Lower lobe of right lung (tissue), 2 donors: ENCODE measurements around the gene RNF213. TPM values are rescaled to one million over a fixed set of nuclear protein-coding genes. Genes with fewer than 3 reads are reported as not detected.

Experiments
- ATAC-seq, 2 donors: fragments of 200-7000 bp; cut with Tn5 transposase; one replicate each; pipeline ENCODE4 v1.9.1; 2020 to 2022; ENCODE audit warnings: mild to moderate bottlenecking in 2 of 2, moderate library complexity in 2 of 2
- DNase-seq: peaks from one replicate; pipeline ENCODE4 v3.0.0-alpha.2; 2020
- H3K27ac ChIP-seq: fragments of 200-600 bp; one replicate; pipeline ENCODE4 v1.8.0; 2022
- H3K27me3 ChIP-seq: fragments of 200-600 bp; one replicate; pipeline ENCODE4 v1.8.0; 2022; ENCODE audit warnings: low read depth
- H3K36me3 ChIP-seq: fragments of 200-600 bp; one replicate; pipeline ENCODE4 v1.8.0; 2022; ENCODE audit warnings: mild to moderate bottlenecking
- H3K4me1 ChIP-seq: fragments of 200-600 bp; one replicate; pipeline ENCODE4 v1.8.0; 2022
- H3K4me3 ChIP-seq: fragments of 200-600 bp; one replicate; pipeline ENCODE4 v1.8.0; 2022; ENCODE audit warnings: mild to moderate bottlenecking
- H3K9me3 ChIP-seq: fragments of 200-600 bp; one replicate; pipeline ENCODE4 v1.8.0; 2022
- intact Hi-C: fragments of 100-400 bp; cut with DNase I; formaldehyde crosslinking; loops from one replicate; pipeline ENCODE4 v1.11.0; 2022
- total RNA-seq: library from RNA; stranded (reverse); fragmentation: NEBNext Ultra II Directional; extraction: Animal tissue kit (Norgen Biotek cat#: 25700); gene quantifications from one replicate; pipeline ENCODE4 v1.2.1, GENCODE V29; 2021
- TF ChIP-seq, protein P1 (sequence below): fragments of 200-600 bp; IDR thresholded peaks from one replicate; pipeline ENCODE4 v1.8.0; 2022; ENCODE audit warnings: antibody characterized with exemption, mild to moderate bottlenecking
- donor health status: DM: no; HTN: yes; CAD: no; lungs with severe emphysema.

RNF213 gene
- total RNA-seq, 1 donor from 2014 or later: 300 TPM

DNA sequence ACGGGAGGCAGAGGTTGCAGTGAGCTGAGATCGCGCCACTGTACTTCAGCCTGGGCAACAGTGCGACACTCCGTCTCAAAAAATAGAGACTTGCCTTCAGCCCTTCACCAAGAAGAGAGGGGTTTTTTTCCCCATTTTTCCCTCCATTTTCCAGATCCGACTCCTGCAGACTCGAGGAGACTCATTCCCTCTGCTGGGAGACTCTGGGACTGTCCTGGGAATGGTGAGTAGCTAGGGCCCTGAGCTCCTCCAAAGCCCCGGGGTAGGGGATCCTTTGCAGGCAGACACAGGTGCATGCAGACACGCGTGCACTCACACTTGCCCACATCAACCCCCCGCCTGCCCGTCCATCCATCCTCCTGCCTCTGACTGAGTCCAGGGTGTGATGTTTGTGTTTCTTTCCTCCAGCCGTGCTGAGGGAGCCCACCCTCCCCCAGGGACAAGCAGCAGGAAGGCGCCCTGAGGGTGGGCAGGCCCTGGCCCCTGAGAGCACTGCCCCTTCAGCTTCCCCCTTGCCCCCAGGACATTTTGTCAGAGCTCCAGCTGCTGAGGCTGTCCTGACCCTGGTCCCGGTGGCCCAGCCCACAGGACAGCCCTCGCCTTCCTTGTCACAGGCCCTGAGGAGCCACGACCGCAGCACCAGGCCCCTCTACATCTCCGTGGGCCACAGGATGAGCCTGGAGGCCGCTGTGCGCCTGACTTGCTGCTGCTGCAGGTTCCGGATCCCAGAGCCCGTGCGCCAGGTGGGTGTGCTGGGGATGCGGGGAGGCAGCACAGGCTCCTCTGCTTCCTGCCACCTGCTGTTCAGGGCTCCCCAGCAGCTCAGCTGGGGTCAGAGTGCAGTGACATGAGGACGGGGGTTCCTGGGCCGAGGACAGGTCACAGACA lies 164.5 kb downstream of the RNF213 start:
- intact Hi-C loops: loop anchor here (10.0 kb wide), 1 partner anchor 150 kb away; no protein-coding TSS in a partner anchor
- Histone ChIP-seq H3K27ac (no peak overlapping the region), H3K9me3 (no peaks in the 10 kb centered on the region), H3K4me1 (peaks cover 7% of the 10 kb centered on the region), H3K36me3 (peaks cover 18% of the 10 kb centered on the region), H3K27me3 (no peaks in the 10 kb centered on the region), H3K4me3 (no peak overlapping the region)
- ATAC-seq: no peak
- peak; percentile 42 for DNase-seq
- TF ChIP-seq, protein P1, sequence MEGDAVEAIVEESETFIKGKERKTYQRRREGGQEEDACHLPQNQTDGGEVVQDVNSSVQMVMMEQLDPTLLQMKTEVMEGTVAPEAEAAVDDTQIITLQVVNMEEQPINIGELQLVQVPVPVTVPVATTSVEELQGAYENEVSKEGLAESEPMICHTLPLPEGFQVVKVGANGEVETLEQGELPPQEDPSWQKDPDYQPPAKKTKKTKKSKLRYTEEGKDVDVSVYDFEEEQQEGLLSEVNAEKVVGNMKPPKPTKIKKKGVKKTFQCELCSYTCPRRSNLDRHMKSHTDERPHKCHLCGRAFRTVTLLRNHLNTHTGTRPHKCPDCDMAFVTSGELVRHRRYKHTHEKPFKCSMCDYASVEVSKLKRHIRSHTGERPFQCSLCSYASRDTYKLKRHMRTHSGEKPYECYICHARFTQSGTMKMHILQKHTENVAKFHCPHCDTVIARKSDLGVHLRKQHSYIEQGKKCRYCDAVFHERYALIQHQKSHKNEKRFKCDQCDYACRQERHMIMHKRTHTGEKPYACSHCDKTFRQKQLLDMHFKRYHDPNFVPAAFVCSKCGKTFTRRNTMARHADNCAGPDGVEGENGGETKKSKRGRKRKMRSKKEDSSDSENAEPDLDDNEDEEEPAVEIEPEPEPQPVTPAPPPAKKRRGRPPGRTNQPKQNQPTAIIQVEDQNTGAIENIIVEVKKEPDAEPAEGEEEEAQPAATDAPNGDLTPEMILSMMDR: no peak

DNA sequence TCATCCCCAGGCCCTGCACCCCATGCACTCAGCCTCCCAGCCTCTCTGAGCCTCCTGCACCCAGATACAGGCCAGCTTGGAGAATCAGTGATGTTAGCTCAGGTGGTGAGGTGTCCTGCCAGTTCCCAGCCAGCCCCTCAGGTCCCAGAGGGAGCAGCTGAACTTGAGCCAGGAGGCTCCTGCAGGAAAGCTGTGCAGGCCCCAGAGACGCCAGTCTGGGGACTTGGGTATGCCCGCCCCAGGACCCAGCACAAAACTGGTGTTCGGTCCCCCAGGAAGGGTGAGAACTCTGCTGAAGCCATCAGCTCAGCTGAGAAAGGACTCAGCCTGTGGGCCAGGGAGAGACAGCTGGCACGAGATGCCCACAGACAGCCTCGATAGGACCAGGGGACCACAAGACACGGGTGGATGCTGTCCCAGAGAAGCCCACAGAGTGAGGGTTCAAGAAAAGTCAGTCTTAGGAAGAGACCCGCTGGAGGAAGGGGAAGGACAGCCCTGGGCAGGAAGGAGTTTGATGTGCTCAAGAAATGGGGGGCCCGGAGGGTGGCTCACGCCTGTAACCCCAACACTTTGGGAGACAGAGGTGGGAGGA lies 165.3 kb downstream of the RNF213 start:
- H3K27me3 ChIP-seq: no peaks in the 10 kb centered on the region
- peaks cover 7% of the 10 kb centered on the region for H3K4me1 ChIP-seq
- no peak overlapping the region for H3K4me3 ChIP-seq
- no peaks in the 10 kb centered on the region for H3K9me3 ChIP-seq
- no peak overlapping the region for H3K27ac ChIP-seq
- intact Hi-C loops: loop anchor here (10.0 kb wide), 1 partner anchor 149 kb away; no protein-coding TSS in a partner anchor
- TF ChIP-seq, protein P1: no peak
- peaks cover 18% of the 10 kb centered on the region for H3K36me3 ChIP-seq
- no peak for DNase-seq
- ATAC-seq: no peak

DNA sequence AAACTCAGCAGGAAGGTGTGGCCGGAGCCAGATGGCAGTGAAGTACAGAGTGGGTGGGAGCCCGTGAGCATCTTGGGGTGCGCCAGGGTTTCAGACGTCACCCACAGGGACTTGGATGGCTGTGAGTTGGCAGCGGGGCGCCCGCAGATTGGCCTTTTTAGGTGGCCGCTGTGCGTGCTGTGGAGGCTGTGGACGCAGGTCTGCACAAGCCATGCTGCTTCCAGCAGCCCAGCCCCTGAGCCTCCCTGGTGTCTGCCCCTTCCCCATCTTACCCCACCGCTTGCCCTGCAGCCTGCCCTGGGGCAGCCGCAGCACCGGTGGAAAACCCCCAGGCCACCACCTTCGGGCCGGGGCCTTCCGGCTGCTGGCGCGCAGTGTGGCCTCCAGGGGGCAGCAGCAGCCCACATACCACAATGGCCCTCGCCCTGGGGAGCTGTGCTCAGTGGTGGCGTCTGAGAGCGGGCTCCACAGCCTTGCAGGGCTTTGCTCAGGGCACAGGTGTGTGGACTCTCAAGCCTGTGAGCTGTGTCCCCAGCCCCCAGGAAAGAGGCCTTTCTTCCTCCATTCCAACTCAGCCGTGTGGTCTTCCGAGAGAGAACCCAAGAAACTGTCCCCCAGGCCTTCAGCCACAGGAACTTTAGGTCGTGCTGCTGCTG lies 166.1 kb downstream of the RNF213 start:
- Histone ChIP-seq H3K36me3 (peaks cover 18% of the 10 kb centered on the region), H3K27me3 (no peaks in the 10 kb centered on the region), H3K27ac (no peak overlapping the region), H3K9me3 (no peaks in the 10 kb centered on the region), H3K4me1 (peaks cover 7% of the 10 kb centered on the region), H3K4me3 (no peak overlapping the region)
- TF ChIP-seq, protein P1: peak; percentile 99
- DNase-seq (peak; percentile 81), ATAC-seq (peak; percentile 87 to 91)
- intact Hi-C loops: loop anchor here (10.0 kb wide), 1 partner anchor 148 kb away; no protein-coding TSS in a partner anchor

DNA sequence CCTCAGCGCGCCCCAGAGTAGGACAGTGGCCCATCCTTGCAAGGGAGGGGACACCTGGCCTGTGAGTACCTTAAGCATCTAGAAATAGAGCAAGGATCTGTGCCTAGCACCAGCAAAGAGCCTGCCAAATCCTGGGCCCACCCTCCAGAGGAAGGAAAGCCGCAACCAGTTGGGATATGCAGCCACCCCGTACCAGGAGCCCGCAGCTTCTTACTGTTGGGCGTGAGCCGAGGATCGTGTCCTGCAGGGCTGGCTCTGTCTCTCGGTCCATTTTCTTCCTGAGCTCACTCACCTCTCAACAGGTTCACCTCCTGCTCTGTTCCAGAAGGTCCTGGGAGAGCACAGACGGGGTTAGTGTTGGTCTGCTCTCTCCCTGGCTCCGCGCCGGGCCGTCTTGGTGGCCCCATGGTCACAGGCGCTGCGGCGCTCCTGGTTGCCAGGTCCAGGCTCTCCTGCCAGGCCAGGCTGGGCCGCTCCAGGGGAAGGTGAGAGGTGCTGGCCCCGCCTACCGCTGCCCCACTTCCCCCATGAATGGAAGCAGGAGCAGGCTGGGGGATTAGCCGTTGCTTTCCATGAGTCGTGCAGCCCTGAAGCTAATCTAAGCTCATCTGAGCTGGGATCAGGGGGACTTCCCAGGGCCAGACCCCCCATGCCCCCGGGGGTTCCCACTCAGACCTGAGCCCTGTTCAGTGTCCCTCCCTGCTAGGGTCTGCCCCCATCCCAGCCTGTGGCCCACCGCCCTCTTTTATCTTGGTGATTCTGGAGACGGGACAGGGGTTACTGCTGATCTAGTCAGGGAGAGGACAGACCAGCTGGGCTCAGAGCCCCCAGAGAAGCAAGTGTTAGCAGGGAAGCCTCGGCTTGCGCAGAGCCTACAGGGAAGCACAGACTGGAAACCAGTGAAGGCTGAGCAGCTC lies 167.0 kb downstream of the RNF213 start:
- H3K4me3 ChIP-seq: no peak overlapping the region
- no peak overlapping the region for H3K27ac ChIP-seq
- intact Hi-C loops: loop anchor here (10.0 kb wide), 1 partner anchor 147 kb away; no protein-coding TSS in a partner anchor
- peaks cover 18% of the 10 kb centered on the region for H3K36me3 ChIP-seq
- ATAC-seq: no peak
- DNase-seq: no peak
- H3K27me3 ChIP-seq: no peaks in the 10 kb centered on the region
- H3K9me3 ChIP-seq: no peaks in the 10 kb centered on the region
- peaks cover 7% of the 10 kb centered on the region for H3K4me1 ChIP-seq
- TF ChIP-seq, protein P1: no peak
